Measurements from ENCODE around the gene PDE6B.

Gene PDE6B

GRCh38 chr4:675980-676870 is 50.9 kb downstream of the PDE6B start:
- H3K4me1 ChIP-seq (ENCODE audit: control insufficient read depth, insufficient read depth, low read length), result peaks cover 4% of the 10 kb centered on the region
- H3K9ac ChIP-seq (ENCODE audit: low read depth, low read length), result no peak overlapping the region
- no peak overlapping the region for H3K4me3 ChIP-seq (ENCODE audit: low read depth, low read length)
- H3K9me3 ChIP-seq (ENCODE audit: control insufficient read depth, insufficient read depth, low read length), result no peaks in the 10 kb centered on the region
- peaks cover 26% of the 10 kb centered on the region for H3K36me3 ChIP-seq (ENCODE audit: control insufficient read depth, insufficient read depth, low read length)
- H3K27me3 ChIP-seq (ENCODE audit: control insufficient read depth, insufficient read depth, low read length), result no peaks in the 10 kb centered on the region

GRCh38 chr4:676871-677235 is 51.5 kb downstream of the PDE6B start:
- H3K4me3 ChIP-seq (ENCODE audit: low read depth, low read length), result no peak overlapping the region
- H3K9ac ChIP-seq (ENCODE audit: low read depth, low read length), result no peak overlapping the region
- no peaks in the 10 kb centered on the region for H3K9me3 ChIP-seq (ENCODE audit: control insufficient read depth, insufficient read depth, low read length)
- H3K27me3 ChIP-seq (ENCODE audit: control insufficient read depth, insufficient read depth, low read length), result no peaks in the 10 kb centered on the region
- peaks cover 22% of the 10 kb centered on the region for H3K36me3 ChIP-seq (ENCODE audit: control insufficient read depth, insufficient read depth, low read length)
- H3K4me1 ChIP-seq (ENCODE audit: control insufficient read depth, insufficient read depth, low read length), result peaks cover 4% of the 10 kb centered on the region

- Histone ChIP-seq H3K4me1 (ENCODE audit: control insufficient read depth, insufficient read depth, low read length) (peaks cover 4% of the 10 kb centered on the region), H3K9ac (ENCODE audit: low read depth, low read length) (no peak overlapping the region), H3K4me3 (ENCODE audit: low read depth, low read length) (no peak overlapping the region), H3K9me3 (ENCODE audit: control insufficient read depth, insufficient read depth, low read length) (no peaks in the 10 kb centered on the region), H3K27me3 (ENCODE audit: control insufficient read depth, insufficient read depth, low read length) (no peaks in the 10 kb centered on the region), H3K36me3 (ENCODE audit: control insufficient read depth, insufficient read depth, low read length) (peaks cover 16% of the 10 kb centered on the region)
These were observed 52.3 kb downstream of the PDE6B start for GRCh38 chr4:677431-678293.

GRCh38 chr4:678331-679103 is 53.1 kb downstream of the PDE6B start:
- Histone ChIP-seq H3K9ac (ENCODE audit: low read depth, low read length) (no peak overlapping the region), H3K27me3 (ENCODE audit: control insufficient read depth, insufficient read depth, low read length) (no peaks in the 10 kb centered on the region), H3K9me3 (ENCODE audit: control insufficient read depth, insufficient read depth, low read length) (no peaks in the 10 kb centered on the region), H3K36me3 (ENCODE audit: control insufficient read depth, insufficient read depth, low read length) (peaks cover 12% of the 10 kb centered on the region), H3K4me1 (ENCODE audit: control insufficient read depth, insufficient read depth, low read length) (no peaks in the 10 kb centered on the region), H3K4me3 (ENCODE audit: low read depth, low read length) (no peak overlapping the region)

GRCh38 chr4:679104-679481 is 53.7 kb downstream of the PDE6B start:
- Histone ChIP-seq H3K4me3 (ENCODE audit: low read depth, low read length) (no peak overlapping the region), H3K9me3 (ENCODE audit: control insufficient read depth, insufficient read depth, low read length) (no peaks in the 10 kb centered on the region), H3K4me1 (ENCODE audit: control insufficient read depth, insufficient read depth, low read length) (no peaks in the 10 kb centered on the region), H3K27me3 (ENCODE audit: control insufficient read depth, insufficient read depth, low read length) (no peaks in the 10 kb centered on the region), H3K36me3 (ENCODE audit: control insufficient read depth, insufficient read depth, low read length) (peaks cover 11% of the 10 kb centered on the region), H3K9ac (ENCODE audit: low read depth, low read length) (no peak overlapping the region)

GRCh38 chr4:679629-680028 is 54.3 kb downstream of the PDE6B start:
- peaks cover 11% of the 10 kb centered on the region for H3K36me3 ChIP-seq (ENCODE audit: control insufficient read depth, insufficient read depth, low read length)
- no peak overlapping the region for H3K9ac ChIP-seq (ENCODE audit: low read depth, low read length)
- no peaks in the 10 kb centered on the region for H3K27me3 ChIP-seq (ENCODE audit: control insufficient read depth, insufficient read depth, low read length)
- H3K9me3 ChIP-seq (ENCODE audit: control insufficient read depth, insufficient read depth, low read length), result no peaks in the 10 kb centered on the region
- H3K4me3 ChIP-seq (ENCODE audit: low read depth, low read length), result no peak overlapping the region
- no peaks in the 10 kb centered on the region for H3K4me1 ChIP-seq (ENCODE audit: control insufficient read depth, insufficient read depth, low read length)

- Histone ChIP-seq H3K36me3 (ENCODE audit: control insufficient read depth, insufficient read depth, low read length) (peaks cover 11% of the 10 kb centered on the region), H3K9ac (ENCODE audit: low read depth, low read length) (no peak overlapping the region), H3K9me3 (ENCODE audit: control insufficient read depth, insufficient read depth, low read length) (no peaks in the 10 kb centered on the region), H3K4me1 (ENCODE audit: control insufficient read depth, insufficient read depth, low read length) (no peaks in the 10 kb centered on the region), H3K4me3 (ENCODE audit: low read depth, low read length) (peak overlapping the region; percentile 50), H3K27me3 (ENCODE audit: control insufficient read depth, insufficient read depth, low read length) (no peaks in the 10 kb centered on the region)
These were observed 54.7 kb downstream of the PDE6B start for GRCh38 chr4:680091-680490.

GRCh38 chr4:680551-680927 is 55.2 kb downstream of the PDE6B start:
- Histone ChIP-seq H3K4me1 (ENCODE audit: control insufficient read depth, insufficient read depth, low read length) (no peaks in the 10 kb centered on the region), H3K27me3 (ENCODE audit: control insufficient read depth, insufficient read depth, low read length) (no peaks in the 10 kb centered on the region), H3K9me3 (ENCODE audit: control insufficient read depth, insufficient read depth, low read length) (no peaks in the 10 kb centered on the region), H3K9ac (ENCODE audit: low read depth, low read length) (no peak overlapping the region), H3K4me3 (ENCODE audit: low read depth, low read length) (peak overlapping the region; percentile 50), H3K36me3 (ENCODE audit: control insufficient read depth, insufficient read depth, low read length) (peaks cover 8% of the 10 kb centered on the region)

GRCh38 chr4:680928-681645 is 55.7 kb downstream of the PDE6B start:
- Histone ChIP-seq H3K36me3 (ENCODE audit: control insufficient read depth, insufficient read depth, low read length) (peaks cover 6% of the 10 kb centered on the region), H3K27me3 (ENCODE audit: control insufficient read depth, insufficient read depth, low read length) (no peaks in the 10 kb centered on the region), H3K9me3 (ENCODE audit: control insufficient read depth, insufficient read depth, low read length) (no peaks in the 10 kb centered on the region), H3K9ac (ENCODE audit: low read depth, low read length) (no peak overlapping the region), H3K4me3 (ENCODE audit: low read depth, low read length) (peak overlapping the region; percentile 50), H3K4me1 (ENCODE audit: control insufficient read depth, insufficient read depth, low read length) (no peaks in the 10 kb centered on the region)

- H3K4me1 ChIP-seq (ENCODE audit: control insufficient read depth, insufficient read depth, low read length), result no peaks in the 10 kb centered on the region
- H3K9ac ChIP-seq (ENCODE audit: low read depth, low read length), result no peak overlapping the region
- no peak overlapping the region for H3K4me3 ChIP-seq (ENCODE audit: low read depth, low read length)
- H3K36me3 ChIP-seq (ENCODE audit: control insufficient read depth, insufficient read depth, low read length), result peaks cover 6% of the 10 kb centered on the region
- no peaks in the 10 kb centered on the region for H3K27me3 ChIP-seq (ENCODE audit: control insufficient read depth, insufficient read depth, low read length)
- no peaks in the 10 kb centered on the region for H3K9me3 ChIP-seq (ENCODE audit: control insufficient read depth, insufficient read depth, low read length)
These were observed 56.5 kb downstream of the PDE6B start for GRCh38 chr4:681736-682451.

Data from iPS-15b (cell line).